HepG2 (cell line): ENCODE data around the gene TMEM258. TPM values are rescaled to one million over a fixed set of nuclear protein-coding genes. Genes with fewer than 3 reads are reported as not detected.

Experiments
- CEBPZ ChIP-seq: IDR thresholded peaks from 2 replicates; pipeline ENCODE4 v1.6.1; 2012; ENCODE audit warnings: low read length, improper control_type of control experiment
- CHCHD3 ChIP-seq: sonication (generic); formaldehyde crosslinking; IDR thresholded peaks from 2 replicates; pipeline ENCODE4 v1.8.0; 2022; ENCODE audit warnings: mild to moderate bottlenecking, missing genetic modification reagents, moderate library complexity
- ERF ChIP-seq: IDR thresholded peaks from 2 replicates; pipeline ENCODE4 v1.6.1; 2018; ENCODE audit warnings: missing biosample characterization, missing genetic modification reagents
- ETV6 ChIP-seq: sonication (generic); formaldehyde crosslinking; conservative IDR thresholded peaks from 2 replicates; pipeline ENCODE4 v1.4.0; 2020; ENCODE audit warnings: missing genetic modification reagents
- FOXO4 ChIP-seq: sonication (generic); formaldehyde crosslinking; conservative IDR thresholded peaks from 2 replicates; pipeline ENCODE4 v1.8.1; 2023; ENCODE audit warnings: missing genetic modification reagents
- GFI1 ChIP-seq: sonication (generic); formaldehyde crosslinking; IDR thresholded peaks from 2 replicates; pipeline ENCODE4 v1.5.0; 2020; ENCODE audit warnings: missing genetic modification reagents, mild to moderate bottlenecking, borderline replicate concordance
- HNRNPUL1 ChIP-seq: fragments of 200-400 bp; formaldehyde crosslinking; IDR thresholded peaks from 2 replicates; pipeline ENCODE4 v1.6.1; 2017; ENCODE audit warnings: low read depth, mild to moderate bottlenecking, low read length, moderate library complexity
- KLF16 ChIP-seq, 2 experiments: sonication (generic) in 1 of 2; formaldehyde crosslinking in 1 of 2; IDR thresholded peaks; 2 replicates each; pipeline versions ENCODE4 v1.6.1 to v1.8.0; 2016 to 2023; ENCODE audit warnings: missing genetic modification reagents in 2 of 2, missing compliant biosample characterization in 1 of 2
- MXD1 ChIP-seq: sonication (generic); formaldehyde crosslinking; IDR thresholded peaks from 2 replicates; pipeline ENCODE4 v1.4.0; 2020; ENCODE audit warnings: mild to moderate bottlenecking, missing genetic modification reagents
- NBN ChIP-seq: fragments of 450-650 bp; conservative IDR thresholded peaks from 2 replicates; pipeline ENCODE4 v1.6.1; 2017
- POGK ChIP-seq: sonication (generic); formaldehyde crosslinking; conservative IDR thresholded peaks from 2 replicates; pipeline ENCODE4 v1.8.0; 2022; ENCODE audit warnings: mild to moderate bottlenecking, moderate library complexity, missing genetic modification reagents
- RFX1 ChIP-seq: fragments of 450-650 bp; IDR thresholded peaks from 2 replicates; pipeline ENCODE4 v1.6.1; 2017
- RXRB ChIP-seq: IDR thresholded peaks from 2 replicates; pipeline ENCODE4 v1.6.1; 2016; ENCODE audit warnings: borderline replicate concordance, missing genetic modification reagents, missing compliant biosample characterization
- SCMH1 ChIP-seq: sonication (generic); formaldehyde crosslinking; IDR thresholded peaks from 2 replicates; pipeline ENCODE4 v1.9.0; 2021; ENCODE audit warnings: missing genetic modification reagents, mild to moderate bottlenecking, borderline replicate concordance
- ZHX1 ChIP-seq: sonication (generic); formaldehyde crosslinking; IDR thresholded peaks from 2 replicates; pipeline ENCODE4 v1.8.1; 2022; ENCODE audit warnings: low read depth, mild to moderate bottlenecking, missing genetic modification reagents
- ZNF253 ChIP-seq: sonication (generic); formaldehyde crosslinking; IDR thresholded peaks from 2 replicates; pipeline ENCODE4 v1.8.0; 2022; ENCODE audit warnings: mild to moderate bottlenecking, missing genetic modification reagents, borderline replicate concordance
- ZNF570 ChIP-seq: sonication (generic); formaldehyde crosslinking; IDR thresholded peaks from 2 replicates; pipeline ENCODE4 v1.4.0; 2020; ENCODE audit warnings: mild to moderate bottlenecking, missing genetic modification reagents, borderline replicate concordance
- ZNF7 ChIP-seq: IDR thresholded peaks from 2 replicates; pipeline ENCODE4 v1.6.1; 2016; ENCODE audit warnings: missing biosample characterization, missing genetic modification reagents
- ZNF850 ChIP-seq: sonication (generic); formaldehyde crosslinking; conservative IDR thresholded peaks from 2 replicates; pipeline ENCODE4 v1.9.0; 2021; ENCODE audit warnings: mild to moderate bottlenecking, missing genetic modification reagents
- polyA plus RNA-seq, 8 experiments: library from polyadenylated mRNA; depleted of rRNA in 3 of 8; stranded (reverse) in 7 of 8; unstranded in 1 of 8; fragments of >200 nt; fragmentation: Illumina TruSeq in 4 of 8; extraction: Trizol in 4 of 8; gene quantifications; 2 replicates each; pipeline versions ENCODE4 v1.2.1 to v1.2.3, GENCODE V29; 2011 to 2016; ENCODE audit warnings: low read depth in 4 of 8, missing spikeins in 1 of 8, mixed read lengths in 1 of 8; ENCODE audit not compliant: insufficient read depth in 1 of 8
- total RNA-seq, 5 experiments: library from RNA; depleted of rRNA; stranded (reverse); fragments of >200 nt; fragmentation: Illumina TruSeq; extraction: Trizol; gene quantifications; 2 replicates each; pipeline ENCODE4 v1.2.3, GENCODE V29; 2016; ENCODE audit warnings: low read depth in 1 of 5

TMEM258 gene
- total and polyA plus RNA-seq, 2 of the 13 experiments (the other 11 are each of a cell fraction or from before 2014, with no cell fraction given) = 175 to 424 TPM

GRCh38 chr11:61816736-61817455 is 24.5 kb upstream of the TMEM258 start, which contains the start of gene FADS1 (continued):
- TF ChIP-seq CEBPZ (no peak), ZNF850 (CRISPR knock-in tag) (no peak), POGK (CRISPR knock-in tag) (peak; percentile 98), MXD1 (CRISPR knock-in tag) (peak; percentile 95), RXRB (0 out of 2 replicates have a peak, but pooled peaks have one; percentile 53), ZNF570 (CRISPR knock-in tag) (peak; percentile 84; the same call in 1 of the 2 replicates), CHCHD3 (CRISPR knock-in tag) (0 out of 2 replicates have a peak, but pooled peaks have one; percentile 31), KLF16 (CRISPR knock-in tag; IDR thresholded peaks at IDR 0.05) (peak in 1 of 2 experiments; percentile 64; a peak in 1 of 4 replicates), RFX1 (no peak), GFI1 (peak; percentile 63; the same call in 1 of the 2 replicates), FOXO4 (CRISPR knock-in tag) (no peak), ZNF7 (no peak), SCMH1 (CRISPR knock-in tag) (no peak), NBN (no peak), ERF (CRISPR knock-in tag) (peak; percentile 92), ETV6 (no peak), ZNF253 (CRISPR knock-in tag) (no peak; the same call in 1 of the 2 replicates), ZHX1 (CRISPR knock-in tag) (peak; percentile 93), HNRNPUL1 (0 out of 2 replicates have a peak, but pooled peaks have one; percentile 71)
